KBM-7 (cell line): ENCODE measurements around the gene EPN1.

Experiments used
- DNase-seq: peaks from one replicate; pipeline ENCODE4 v3.0.0-alpha.2; 2015
- in situ Hi-C: fragments of 300-500 bp; cut with MboI; formaldehyde crosslinking; loops from 2 replicates; pipeline ENCODE4 v1.14.3; 2020; ENCODE audit warnings: low sequenced_read_pairs, low pct_unique_long_range_greater_than_20kb, mixed read lengths

The EPN1 gene

DNA sequence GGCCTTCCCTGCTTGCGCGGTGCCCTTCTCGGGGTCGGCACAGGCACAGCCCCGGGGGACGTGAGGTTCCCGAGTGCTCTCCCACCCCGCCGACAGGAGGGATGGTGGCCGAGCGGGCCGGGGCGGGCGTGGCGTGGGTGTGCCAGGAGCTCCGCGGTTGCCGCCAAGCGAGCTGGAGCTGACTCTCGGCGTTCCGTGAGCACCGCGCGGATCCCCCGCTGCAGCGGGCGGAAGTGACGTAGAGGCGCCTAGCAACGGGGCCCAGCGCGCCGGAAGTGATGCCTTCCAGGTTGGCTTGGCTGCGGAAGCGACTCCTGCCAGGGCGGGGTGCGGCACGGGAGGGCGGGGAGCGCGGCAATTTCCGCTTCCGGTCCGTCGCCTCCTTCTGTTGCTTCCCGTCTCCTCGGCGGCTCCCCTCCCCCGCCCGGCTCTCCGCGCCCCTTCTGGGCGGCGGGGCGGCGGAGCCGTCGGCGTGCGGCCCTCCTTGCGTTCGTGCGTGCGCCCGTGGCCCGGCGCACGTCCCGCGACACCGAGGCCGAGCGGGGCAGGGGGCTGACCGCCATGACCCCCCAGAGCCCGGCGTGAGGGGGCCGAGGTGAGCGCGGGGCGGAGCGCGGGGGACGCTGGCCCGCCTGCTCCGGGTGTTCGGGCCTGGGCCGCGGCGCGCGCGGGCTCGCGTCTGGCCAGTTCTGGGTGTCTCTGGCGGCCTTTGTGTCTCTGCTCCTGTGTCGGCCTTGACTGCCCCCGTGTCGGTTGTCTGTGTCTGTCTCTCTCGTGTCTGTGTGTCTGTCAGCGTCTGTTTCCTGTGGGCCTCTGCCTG is at the start of gene EPN1:
Gene EPN1 (plus strand): TSS at position 386 of the 820 bp plus-strand sequence. CDS start 3,402 bp downstream, outside the sequence.
- in situ Hi-C loops, result no loop called here
- peak; percentile 97 for DNase-seq

DNA sequence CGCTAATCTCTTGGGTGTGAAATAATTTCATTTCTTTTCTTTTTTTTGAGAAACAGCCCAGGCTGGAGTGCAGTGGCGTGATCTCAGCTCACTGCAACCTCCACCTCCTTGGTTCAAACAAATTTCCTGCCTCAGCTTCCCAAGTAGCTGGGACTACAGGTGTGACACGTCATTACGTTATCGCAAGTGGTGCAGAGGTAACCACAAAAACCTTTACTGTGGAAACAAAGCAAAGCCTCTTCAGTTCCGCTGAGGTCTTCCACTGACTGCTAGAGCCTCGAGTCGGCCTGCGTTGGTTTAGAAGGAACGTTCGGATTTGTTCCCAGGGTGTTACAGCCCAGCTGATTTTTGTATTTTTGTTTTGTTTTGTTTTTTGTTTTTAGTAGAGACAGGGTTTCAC is 48.7 kb upstream of the EPN1 start:
- DNase-seq, result no peak
- in situ Hi-C loops, result no loop called here

DNA sequence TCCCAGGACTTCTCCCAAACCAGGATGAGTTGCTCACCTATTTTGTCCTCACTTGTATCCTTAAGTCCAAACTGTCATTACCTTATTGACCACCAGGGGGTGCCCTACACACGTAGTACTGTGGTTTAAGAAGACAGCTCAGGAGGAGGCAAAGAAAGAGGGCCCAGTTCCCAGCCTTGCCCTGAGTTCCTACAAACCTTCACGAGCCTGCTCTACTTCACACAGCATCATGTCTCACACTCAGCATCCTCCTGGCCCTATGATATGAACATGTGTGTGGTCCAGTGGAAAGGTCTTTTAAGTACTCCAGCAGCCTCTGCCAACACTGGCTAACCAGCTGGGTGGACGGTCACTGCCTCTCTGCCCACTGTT is 42.6 kb upstream of the EPN1 start:
- peak; percentile 93 for DNase-seq
- in situ Hi-C loops, result no loop called here

DNA sequence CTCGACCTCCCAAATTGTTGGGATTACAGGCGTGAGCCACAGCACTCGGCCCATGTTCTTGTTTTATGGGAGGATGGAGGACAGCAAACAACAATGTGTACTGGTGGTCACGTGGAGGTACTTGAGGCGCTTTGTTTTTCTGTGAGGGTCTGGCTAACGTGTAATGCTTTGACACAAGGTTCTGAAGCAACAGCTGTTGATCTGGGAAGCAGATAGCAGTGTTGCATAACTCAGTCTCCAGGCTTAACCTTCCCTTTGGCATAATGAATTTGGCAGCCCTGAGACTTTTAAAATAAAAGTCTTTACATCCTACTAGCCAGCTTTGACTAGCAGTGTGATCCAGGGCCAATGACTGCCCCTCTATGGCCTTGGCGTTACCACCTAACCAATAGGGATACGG is 41.2 kb upstream of the EPN1 start:
- no peak for DNase-seq

DNA sequence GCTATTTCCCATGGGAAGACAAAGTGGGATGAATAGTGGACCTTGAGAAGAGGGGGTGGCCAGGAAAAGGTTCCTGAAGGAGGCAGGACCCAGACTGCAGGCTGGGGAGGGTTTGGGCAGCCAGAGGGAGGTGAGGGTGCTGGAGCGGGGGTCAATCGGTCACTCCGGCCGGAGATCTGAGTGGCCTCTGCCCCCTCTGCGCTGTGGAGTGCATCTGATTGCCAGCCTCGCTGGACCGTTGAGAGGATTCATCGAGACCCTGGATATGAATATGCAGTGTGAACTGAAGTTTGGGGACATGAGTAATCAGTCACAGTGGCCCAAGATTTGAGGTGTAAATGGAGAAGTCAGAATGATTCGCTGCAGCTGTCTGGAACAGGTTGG is 39.7 kb upstream of the EPN1 start:
- in situ Hi-C loops, result no loop called here

More for the DNA sequence above, 41.2 kb upstream of the EPN1 start:
- in situ Hi-C loops, result no loop called here

DNA sequence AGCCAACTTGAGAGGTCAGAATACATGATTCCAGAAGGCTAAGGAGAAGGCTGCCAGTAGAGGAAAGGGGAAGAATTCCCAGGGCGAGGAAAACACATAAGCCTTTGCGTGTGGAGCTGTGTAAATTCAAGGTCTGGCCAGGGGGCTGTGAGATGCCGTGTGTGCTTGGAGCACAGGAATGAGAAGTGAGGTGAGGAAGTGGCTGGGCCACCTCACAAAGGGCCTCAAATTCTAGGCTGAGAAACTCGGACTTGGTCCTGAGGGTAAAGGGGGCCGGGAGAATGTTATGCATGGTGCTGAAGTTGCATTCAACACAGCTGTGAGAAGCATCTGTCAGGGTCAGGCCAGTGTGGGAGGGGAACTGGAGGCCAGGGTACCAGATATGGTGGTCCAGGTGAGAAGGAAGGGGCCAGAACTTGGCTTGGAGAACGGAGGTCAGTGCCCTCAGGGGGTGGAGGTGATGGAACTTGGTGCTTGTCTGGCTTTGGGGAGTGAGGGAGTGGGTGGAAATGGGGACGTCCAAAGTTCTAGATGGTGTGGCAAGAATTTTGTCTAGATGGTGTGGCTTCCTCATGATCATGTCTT is 39.1 kb upstream of the EPN1 start:
- DNase-seq, result no peak
- in situ Hi-C loops, result no loop called here

More for the DNA sequence above, 39.7 kb upstream of the EPN1 start:
- no peak for DNase-seq

DNA sequence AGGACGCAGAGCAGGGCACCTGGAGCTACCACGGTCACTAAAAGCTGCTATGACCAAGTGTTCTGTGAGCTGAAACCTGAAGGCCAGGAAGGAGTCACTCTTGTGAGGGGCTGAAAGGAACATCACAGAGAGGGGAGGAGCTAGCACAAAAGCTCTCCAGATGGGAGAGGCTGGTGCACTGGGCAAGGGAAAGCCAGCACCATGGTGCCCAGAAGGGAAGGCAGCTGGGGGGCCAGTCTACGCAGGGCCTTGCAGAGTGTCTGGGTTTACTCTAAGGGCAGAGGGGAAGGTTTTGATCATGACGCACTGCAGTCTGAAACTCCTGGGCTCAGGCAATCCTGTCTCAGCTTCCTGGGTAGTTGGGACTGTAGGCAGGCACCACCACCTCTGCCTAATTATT is 38.3 kb upstream of the EPN1 start:
- no peak for DNase-seq
- in situ Hi-C loops, result no loop called here

DNA sequence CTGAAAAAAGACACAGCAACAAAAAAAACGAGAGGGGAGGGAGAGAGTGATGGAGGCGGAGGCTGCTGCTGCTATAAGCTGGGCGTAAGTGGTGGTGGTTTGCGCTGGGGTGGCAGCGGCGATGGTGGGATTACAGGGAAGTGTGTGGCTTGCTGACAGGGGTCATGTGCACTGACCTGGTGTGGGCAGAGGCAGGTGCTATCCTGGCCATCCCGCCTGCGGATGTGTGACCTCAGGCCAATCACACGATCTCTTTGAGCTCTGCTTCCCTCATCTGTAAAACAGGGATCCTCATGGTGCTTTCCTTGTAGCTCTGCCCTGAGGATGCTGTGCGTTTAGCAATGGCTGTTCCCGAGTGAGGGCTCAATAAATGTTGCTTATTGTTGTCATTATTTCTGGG is 37.5 kb upstream of the EPN1 start:
- in situ Hi-C loops, result no loop called here
- DNase-seq, result no peak

DNA sequence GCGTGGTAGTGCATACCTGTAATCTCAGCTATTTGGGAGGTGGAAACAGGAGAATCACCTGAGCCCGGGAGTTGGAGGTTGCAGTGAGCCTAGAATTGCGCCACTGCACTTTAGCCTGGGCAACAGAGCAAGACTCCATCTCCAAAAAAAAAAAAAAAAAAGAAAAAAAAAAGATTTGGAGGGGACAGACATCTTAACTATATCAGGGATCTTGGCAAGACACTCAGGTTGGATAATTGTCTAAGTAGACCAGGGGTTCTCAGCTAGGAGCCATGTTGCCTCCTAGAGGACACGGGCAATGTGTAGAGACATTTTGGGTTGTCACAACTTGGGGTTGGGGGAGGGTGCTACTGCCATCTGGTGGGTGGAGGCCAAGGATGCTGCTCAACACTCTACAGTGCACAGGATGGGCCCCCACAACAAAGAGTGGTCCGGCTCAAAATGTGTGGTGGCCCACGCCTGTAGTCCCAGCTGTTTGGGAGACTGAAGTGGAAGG is 36.1 kb upstream of the EPN1 start:
- in situ Hi-C loops, result no loop called here
- peak; percentile 66 for DNase-seq

DNA sequence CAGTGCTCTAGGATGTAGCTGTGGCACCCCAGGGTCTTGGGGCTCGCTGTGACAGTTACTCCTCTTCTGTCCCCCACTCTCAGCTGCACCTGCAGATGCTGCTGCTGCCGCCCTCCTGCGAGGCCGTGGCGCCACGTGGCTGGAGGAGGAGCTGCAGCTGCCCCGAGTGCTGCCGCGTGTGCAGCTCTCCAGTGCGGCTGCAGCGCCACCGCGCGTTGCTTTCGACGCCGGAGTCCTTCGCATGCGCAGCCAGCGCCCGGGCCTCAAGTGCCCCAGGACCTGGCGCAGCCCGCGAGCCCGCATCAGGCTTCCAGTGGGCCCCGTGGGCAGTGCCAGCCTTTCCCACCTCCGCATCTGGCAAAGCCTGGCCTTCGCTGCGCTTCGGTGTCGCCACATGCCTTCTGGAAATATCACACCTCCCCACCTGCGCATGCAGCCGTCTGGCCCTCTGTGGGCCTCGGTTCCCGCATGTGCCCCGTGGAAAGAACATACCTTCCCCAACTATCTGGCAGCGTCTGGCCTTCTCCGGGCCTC is 34.9 kb upstream of the EPN1 start:
- DNase-seq, result no peak
- in situ Hi-C loops, result no loop called here

DNA sequence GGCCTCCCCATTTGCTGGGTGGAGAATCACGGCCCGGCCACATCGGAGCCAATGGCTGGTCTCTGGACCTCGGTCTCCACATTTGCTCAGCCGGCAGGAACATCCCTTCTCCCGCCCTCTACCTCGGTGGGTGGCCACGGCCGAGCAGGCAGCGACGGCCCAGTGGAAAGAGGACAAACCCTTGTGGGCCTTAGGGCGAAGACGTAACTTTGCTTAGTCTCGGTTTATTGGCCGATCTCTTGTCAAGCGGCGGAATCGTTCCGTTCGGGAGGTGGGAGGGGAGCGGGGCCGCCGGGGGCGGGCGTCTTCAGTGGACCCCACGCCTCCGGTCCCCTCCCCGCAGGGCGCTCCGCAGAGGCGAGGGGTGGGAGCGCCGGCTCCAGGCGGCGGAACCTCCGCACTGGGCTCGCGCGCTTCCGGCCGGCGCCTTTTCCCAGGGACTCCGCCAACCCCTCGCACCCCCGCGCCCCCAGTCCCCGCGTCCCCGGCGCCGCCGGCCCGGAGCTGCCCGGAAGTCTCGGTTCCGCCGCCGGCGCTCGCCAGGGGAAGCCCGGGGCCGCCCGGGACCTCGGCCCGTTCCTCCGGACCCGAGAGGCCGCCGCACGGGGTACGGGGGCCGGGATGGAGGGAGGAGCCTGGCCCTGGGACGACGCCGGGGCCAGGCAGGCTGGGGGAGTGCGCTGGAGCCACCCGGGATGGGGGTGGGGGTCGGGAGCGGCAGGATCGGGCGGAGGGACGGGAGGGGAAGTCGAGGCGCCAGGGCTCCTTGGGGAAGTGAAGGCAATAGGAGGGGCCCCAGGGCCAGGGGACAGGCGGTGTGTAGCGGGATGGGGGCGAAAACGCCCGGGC is 34.2 kb upstream of the EPN1 start, which contains the start of gene ZNF580:
Gene ZNF580 (plus strand): TSS at position 426 of the 849 bp plus-strand sequence. CDS start 1,507 bp downstream, outside the sequence.
- in situ Hi-C loops, result no loop called here
- DNase-seq, result no peak

DNA sequence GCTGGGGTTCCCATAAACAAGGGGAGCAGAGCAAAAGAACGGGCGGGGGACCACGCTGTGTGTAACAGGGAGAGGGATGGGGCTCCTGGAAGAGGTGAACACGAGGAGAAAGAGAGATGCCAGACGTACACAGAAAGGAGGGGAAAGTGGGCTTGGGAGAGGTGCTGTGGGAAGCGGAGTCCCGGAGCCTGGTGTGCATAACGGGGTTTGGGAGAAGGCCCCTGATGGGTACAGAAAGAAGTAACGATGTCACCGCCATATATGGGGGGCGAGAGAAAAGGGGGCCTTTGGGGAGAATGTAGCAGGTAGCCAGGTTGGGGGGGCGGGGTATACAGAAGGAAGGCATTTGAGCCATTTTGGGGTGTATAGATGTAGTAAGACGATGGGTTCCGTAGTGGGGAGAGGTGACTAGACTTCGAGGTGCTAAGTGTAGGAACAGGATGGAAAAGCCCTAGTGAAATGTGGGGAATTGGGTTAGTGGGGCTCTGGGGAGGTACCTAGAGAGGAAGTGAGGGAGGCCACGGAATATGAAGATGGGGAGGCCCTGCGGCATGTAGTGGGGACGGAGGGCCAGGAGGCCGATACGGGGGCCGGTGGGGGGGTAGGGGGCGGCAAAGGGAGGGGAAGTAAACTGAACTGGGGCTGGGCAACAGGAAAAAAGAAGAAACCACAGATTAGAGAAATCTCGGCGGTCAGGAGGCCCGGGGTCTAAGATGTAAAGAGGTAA is 33.4 kb upstream of the EPN1 start:
- in situ Hi-C loops, result no loop called here
- DNase-seq, result no peak

DNA sequence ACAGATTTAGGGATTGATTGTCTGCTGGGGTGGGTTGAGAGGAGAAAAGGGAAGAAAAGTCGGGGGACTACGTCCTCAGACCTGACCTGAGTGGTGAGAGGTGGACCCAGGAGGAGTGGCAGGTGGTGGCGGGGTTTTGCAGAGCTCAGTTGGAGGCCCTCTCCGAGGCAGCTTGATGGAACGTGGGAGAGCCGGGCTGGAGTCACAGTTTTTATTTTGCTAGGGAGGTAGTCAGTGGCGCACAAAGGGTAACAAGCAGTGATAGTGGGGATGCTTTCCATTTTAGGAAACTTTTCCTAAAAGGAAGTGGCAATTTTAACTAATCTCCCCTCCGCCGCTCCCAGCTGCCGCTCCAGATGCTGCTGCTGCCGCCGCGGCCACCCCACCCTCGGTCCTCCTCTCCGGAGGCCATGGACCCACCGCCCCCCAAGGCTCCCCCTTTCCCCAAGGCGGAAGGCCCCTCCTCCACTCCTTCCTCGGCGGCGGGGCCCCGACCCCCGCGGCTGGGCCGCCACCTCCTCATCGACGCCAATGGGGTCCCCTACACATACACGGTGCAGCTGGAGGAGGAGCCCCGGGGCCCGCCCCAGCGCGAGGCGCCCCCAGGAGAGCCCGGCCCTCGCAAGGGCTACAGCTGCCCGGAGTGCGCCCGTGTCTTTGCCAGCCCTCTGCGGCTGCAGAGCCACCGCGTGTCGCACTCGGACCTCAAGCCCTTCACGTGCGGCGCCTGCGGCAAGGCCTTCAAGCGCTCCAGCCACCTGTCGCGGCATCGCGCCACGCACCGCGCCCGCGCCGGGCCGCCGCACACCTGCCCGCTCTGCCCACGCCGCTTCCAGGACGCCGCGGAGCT is 32.6 kb upstream of the EPN1 start:
- DNase-seq, result no peak
- in situ Hi-C loops, result no loop called here

DNA sequence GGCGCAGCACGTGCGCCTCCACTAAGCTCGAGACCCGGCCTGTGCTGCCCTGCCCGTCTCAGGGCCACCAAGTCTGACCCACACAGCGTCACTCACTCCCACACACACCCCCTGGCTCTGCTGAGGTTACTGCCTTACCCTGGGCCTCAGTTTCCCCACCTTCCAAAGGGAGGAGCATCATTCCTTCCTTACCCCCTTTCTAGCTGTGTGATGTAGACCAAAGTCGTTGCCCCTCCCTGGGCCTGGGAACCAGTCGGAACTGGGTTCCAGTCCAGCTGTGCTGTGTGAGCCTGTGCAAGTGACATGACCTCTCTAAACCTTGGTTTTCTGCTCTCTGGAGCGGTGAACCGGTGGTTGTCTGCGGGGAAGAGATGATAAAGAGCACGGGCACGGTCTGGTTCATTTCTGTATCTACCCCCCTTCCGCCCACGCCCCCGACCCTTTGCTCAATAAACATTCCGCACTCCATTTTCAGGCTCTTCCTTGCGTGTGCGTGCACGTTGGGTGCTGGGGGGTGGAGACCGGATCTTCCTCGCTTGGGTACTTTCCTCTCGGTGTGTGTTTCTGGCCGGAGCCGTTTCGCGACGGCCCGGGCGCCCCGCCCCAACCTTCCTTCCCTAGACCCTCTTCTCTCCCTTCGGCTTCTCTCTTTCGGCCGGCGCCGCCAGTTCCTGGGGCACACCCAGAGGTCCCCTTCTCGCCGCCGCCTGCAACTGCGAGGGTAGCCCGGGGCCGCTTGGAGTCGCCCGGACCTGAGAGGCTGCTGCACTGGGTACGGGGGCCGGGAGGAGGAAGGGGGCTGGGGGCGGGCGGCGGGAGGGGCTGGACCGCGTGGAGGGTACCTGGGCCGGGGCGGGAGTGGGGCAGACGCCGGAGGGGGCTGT is 31.8 kb upstream of the EPN1 start, which contains the start of gene ZNF581:
Gene ZNF581 (plus strand): TSS at position 647 of the 884 bp plus-strand sequence. CDS start 923 bp downstream, outside the sequence.
- peak; percentile 89 for DNase-seq
- in situ Hi-C loops, result no loop called here

DNA sequence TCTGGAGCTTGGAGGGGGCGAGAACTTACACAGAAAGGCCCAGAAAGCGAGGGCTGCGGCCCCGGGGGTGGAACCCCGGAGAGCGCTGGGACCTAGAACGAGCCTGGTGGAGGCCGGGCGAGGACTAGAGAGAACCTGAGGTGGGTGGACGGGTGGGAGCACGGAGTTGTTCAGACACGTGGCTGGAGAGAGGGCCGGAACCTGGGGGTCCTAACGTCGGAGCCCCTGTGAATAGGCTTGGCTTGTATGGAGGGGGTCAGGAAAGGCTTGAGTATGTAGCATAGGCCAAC is 31.2 kb upstream of the EPN1 start:
- DNase-seq, result no peak
- in situ Hi-C loops, result no loop called here

DNA sequence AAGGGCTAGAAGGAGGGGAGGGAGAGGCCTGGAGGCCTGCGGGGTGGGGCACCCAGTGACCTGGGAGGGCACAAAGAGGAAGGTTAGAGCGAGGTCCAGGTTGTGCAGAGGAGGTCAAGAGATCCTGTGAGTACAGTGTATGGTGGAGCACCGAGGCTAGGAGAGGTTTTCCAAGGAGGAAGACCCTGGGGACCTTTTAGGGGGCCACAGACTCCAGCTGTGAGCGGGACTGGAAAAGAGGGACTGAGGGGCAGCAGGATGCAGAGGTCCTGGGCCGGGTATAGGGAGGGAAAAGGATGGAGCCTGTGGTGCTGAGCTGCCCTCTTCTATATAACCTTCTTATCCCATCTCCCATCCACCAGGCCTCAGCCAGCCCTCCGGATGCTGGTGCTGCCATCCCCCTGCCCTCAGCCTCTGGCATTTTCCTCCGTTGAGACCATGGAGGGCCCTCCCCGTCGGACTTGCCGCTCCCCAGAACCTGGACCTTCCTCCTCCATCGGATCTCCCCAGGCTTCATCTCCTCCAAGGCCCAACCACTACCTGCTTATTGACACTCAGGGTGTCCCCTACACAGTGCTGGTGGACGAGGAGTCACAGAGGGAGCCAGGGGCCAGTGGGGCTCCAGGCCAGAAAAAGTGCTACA is 30.7 kb upstream of the EPN1 start:
- in situ Hi-C loops, result no loop called here
- DNase-seq, result no peak
